Upper lobe of right lung (tissue), 1 donor: ENCODE measurements around the gene CERK. TPM values are rescaled to one million over a fixed set of nuclear protein-coding genes. Genes with fewer than 3 reads are reported as not detected.

Source experiments
- ATAC-seq: fragments of 200-7000 bp; cut with Tn5 transposase; one replicate; pipeline ENCODE4 v1.9.1; 2020; ENCODE audit warnings: mild to moderate bottlenecking, moderate library complexity
- DNase-seq: peaks from one replicate; pipeline ENCODE4 v3.0.0-alpha.2; 2020
- H3K27ac ChIP-seq: fragments of 200-600 bp; one replicate; pipeline ENCODE4 v1.8.0; 2022
- H3K27me3 ChIP-seq: fragments of 200-600 bp; one replicate; pipeline ENCODE4 v1.8.0; 2022; ENCODE audit warnings: mild to moderate bottlenecking
- H3K36me3 ChIP-seq: fragments of 200-600 bp; one replicate; pipeline ENCODE4 v1.8.0; 2022
- H3K4me1 ChIP-seq: fragments of 200-600 bp; one replicate; pipeline ENCODE4 v1.8.0; 2022
- H3K4me3 ChIP-seq: fragments of 200-600 bp; one replicate; pipeline ENCODE4 v1.8.0; 2022; ENCODE audit warnings: mild to moderate bottlenecking
- H3K9me3 ChIP-seq: fragments of 200-600 bp; one replicate; pipeline ENCODE4 v1.8.0; 2022
- CTCF ChIP-seq: fragments of 200-600 bp; IDR thresholded peaks from one replicate; pipeline ENCODE4 v1.8.0; 2022; ENCODE audit warnings: antibody characterized with exemption
- intact Hi-C: fragments of 100-400 bp; cut with DNase I; formaldehyde crosslinking; loops from one replicate; pipeline ENCODE4 v1.11.0; 2022
- total RNA-seq: library from RNA; stranded (reverse); fragmentation: NEBNext Ultra II Directional; extraction: Animal tissue kit (Norgen Biotek cat#: 25700); gene quantifications from one replicate; pipeline ENCODE4 v1.2.1, GENCODE V29; 2021
- donor health status: DM: no; HTN: yes; CAD: no; lungs with severe emphysema.

Gene CERK
- total RNA-seq, 1 donor from 2014 or later, result 28.1 TPM

GRCh38 chr22:46703996-46704370, 34.1 kb downstream of the CERK start:
- intact Hi-C loops, result no loop called here
- H3K4me1 ChIP-seq, result no peaks in the 10 kb centered on the region
- no peaks in the 10 kb centered on the region for H3K9me3 ChIP-seq
- H3K4me3 ChIP-seq, result no peak overlapping the region
- DNase-seq (no peak), ATAC-seq (no peak)
- TF ChIP-seq CTCF, result no peak
- H3K27ac ChIP-seq, result no peak overlapping the region
- no peaks in the 10 kb centered on the region for H3K27me3 ChIP-seq
- H3K36me3 ChIP-seq, result peaks cover 62% of the 10 kb centered on the region

DNA sequence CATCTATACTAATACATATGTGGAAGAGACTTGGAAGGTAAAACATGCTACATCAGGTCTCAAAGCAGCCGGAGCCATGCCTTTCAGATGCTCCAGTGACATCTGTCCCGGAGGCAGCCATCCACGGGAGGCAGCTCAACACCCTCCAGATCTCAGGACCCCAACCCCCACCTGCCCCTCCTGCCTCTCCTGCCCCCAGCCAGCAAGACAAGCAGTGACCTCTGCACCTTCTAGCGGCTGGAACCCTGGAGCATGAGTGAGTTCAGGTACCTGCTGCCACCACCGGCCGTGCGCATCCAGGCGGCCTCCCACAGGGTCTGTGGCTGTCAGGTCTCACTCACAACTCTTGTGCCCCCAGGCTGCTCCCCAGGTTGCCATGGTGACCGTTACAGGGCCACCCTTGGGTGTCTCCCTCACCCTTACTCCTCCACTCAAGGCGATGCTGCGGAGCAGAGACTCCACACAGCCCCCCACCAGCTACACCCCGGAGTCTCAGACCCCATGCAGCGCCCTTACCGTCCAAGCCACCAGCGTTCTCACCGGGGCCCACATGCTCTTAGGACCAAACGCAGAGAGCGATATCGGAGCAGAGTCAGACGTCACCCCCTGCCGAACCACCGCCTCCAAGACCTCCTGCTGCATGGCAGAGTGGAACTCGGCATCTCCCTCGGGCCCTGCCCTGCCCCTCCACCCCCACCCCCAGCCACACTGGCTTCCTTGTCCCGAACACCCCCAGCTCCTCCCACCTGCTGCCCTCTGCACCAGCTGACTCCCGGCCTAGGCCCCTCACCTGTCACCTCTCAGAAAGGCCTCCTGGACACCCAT, 34.7 kb downstream of the CERK start:
- no peaks in the 10 kb centered on the region for H3K4me1 ChIP-seq
- H3K27ac ChIP-seq, result no peak overlapping the region
- H3K27me3 ChIP-seq, result no peaks in the 10 kb centered on the region
- no peak overlapping the region for H3K4me3 ChIP-seq
- H3K9me3 ChIP-seq, result no peaks in the 10 kb centered on the region
- peaks cover 62% of the 10 kb centered on the region for H3K36me3 ChIP-seq
- intact Hi-C loops, result no loop called here
- DNase-seq (no peak), ATAC-seq (no peak)
- TF ChIP-seq CTCF, result no peak

- Histone ChIP-seq H3K4me3 (no peak overlapping the region), H3K4me1 (no peaks in the 10 kb centered on the region), H3K9me3 (no peaks in the 10 kb centered on the region), H3K27ac (no peak overlapping the region), H3K36me3 (peaks cover 62% of the 10 kb centered on the region), H3K27me3 (no peaks in the 10 kb centered on the region)
- intact Hi-C loops, result no loop called here
- ATAC-seq, result no peak
- DNase-seq, result no peak
- no peak for TF ChIP-seq CTCF
These were observed 36.8 kb downstream of the CERK start for GRCh38 chr22:46701262-46701661.

- H3K36me3 ChIP-seq, result peaks cover 75% of the 10 kb centered on the region
- intact Hi-C loops, result no loop called here
- no peak for ATAC-seq
These were observed 39.0 kb downstream of the CERK start for GRCh38 chr22:46699091-46699490.

DNA sequence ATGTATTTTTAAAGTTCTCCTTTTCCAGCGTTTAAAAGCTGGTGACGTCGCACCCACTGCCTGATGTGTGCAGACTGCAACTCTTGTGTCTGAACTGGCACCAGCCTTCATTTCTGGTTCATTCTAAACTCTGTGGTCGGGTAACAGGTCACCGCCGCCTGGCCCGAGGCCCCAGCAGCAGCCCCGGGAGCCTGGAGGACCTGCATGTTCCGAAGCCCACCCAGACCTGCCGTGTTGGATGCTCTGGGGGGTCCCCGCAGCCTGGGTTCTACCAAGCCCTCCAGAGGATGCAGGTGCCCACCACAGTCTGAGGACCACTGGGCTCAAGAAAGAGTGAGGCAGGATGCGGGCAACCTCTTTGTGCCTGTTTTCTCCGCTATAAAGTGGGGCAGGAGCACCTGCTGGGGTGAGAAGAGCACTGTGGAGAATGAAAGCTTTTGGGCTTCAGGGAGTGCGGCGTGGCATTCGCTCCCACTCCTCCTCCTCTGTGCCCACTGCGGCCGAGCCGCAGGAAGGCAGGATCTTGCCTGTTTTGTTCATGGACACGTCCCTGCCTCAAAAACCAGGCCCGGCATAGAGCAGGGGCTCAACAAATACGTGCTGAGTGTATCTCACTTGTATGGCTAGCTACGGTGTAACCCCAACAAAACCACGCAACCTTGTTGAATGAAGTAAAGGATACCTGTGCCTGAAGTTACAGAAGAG, 40.1 kb downstream of the CERK start:
- TF ChIP-seq CTCF, result no peak
- Histone ChIP-seq H3K9me3 (no peaks in the 10 kb centered on the region), H3K36me3 (peaks cover 86% of the 10 kb centered on the region), H3K27ac (no peak overlapping the region), H3K27me3 (no peaks in the 10 kb centered on the region), H3K4me3 (no peak overlapping the region), H3K4me1 (no peaks in the 10 kb centered on the region)
- ATAC-seq (no peak), DNase-seq (no peak)
- intact Hi-C loops, result no loop called here

More at GRCh38 chr22:46699091-46699490, 39.0 kb downstream of the CERK start:
- DNase-seq, result no peak
- H3K27ac ChIP-seq, result no peak overlapping the region
- no peak overlapping the region for H3K4me3 ChIP-seq
- TF ChIP-seq CTCF, result no peak
- no peaks in the 10 kb centered on the region for H3K27me3 ChIP-seq
- no peaks in the 10 kb centered on the region for H3K9me3 ChIP-seq
- no peaks in the 10 kb centered on the region for H3K4me1 ChIP-seq
